Loucy (cell line): ENCODE results near the gene VWA3A.

Experiments
- H2AFZ ChIP-seq: fragments of 200-600 bp; sonication (generic); 2 replicates; pipeline ENCODE4 v1.6.0; 2016; ENCODE audit warnings: antibody characterized with exemption, mild to moderate bottlenecking, low read length, moderate library complexity
- H3F3A ChIP-seq: fragments of 200-600 bp; 2 replicates; pipeline ENCODE4 v1.6.0; 2016; ENCODE audit warnings: antibody characterized with exemption, low read depth, mild to moderate bottlenecking
- H3K27me3 ChIP-seq: fragments of 200-600 bp; sonication (generic); 2 replicates; pipeline ENCODE4 v1.6.1; 2014; ENCODE audit warnings: low read length, mild to moderate bottlenecking; ENCODE audit not compliant: insufficient read depth, poor library complexity, severe bottlenecking
- H3K36me3 ChIP-seq: fragments of 200-600 bp; sonication (generic); 2 replicates; pipeline ENCODE4 v1.6.1; 2016; ENCODE audit warnings: low read length; ENCODE audit not compliant: insufficient read depth
- H3K4me1 ChIP-seq: fragments of 200-600 bp; sonication (generic); 2 replicates; pipeline ENCODE4 v1.5.1; 2014; ENCODE audit warnings: low read length, mild to moderate bottlenecking; ENCODE audit not compliant: insufficient read depth, poor library complexity, severe bottlenecking
- H3K4me2 ChIP-seq: fragments of 200-600 bp; sonication (generic); 2 replicates; pipeline ENCODE4 v1.6.0; 2014; ENCODE audit warnings: antibody characterized with exemption, low read length, low read depth, mild to moderate bottlenecking; ENCODE audit not compliant: poor library complexity, severe bottlenecking
- H3K4me3 ChIP-seq: fragments of 200-600 bp; sonication (generic); 2 replicates; pipeline ENCODE4 v1.5.1; 2014; ENCODE audit warnings: low read length, mild to moderate bottlenecking, mixed read lengths; ENCODE audit not compliant: poor library complexity, severe bottlenecking
- H3K79me2 ChIP-seq: fragments of 200-600 bp; sonication (generic); 2 replicates; pipeline ENCODE4 v1.6.1; 2014; ENCODE audit warnings: low read length; ENCODE audit not compliant: insufficient read depth
- H3K9ac ChIP-seq: fragments of 200-600 bp; sonication (generic); 2 replicates; pipeline ENCODE4 v1.6.0; 2014; ENCODE audit warnings: mild to moderate bottlenecking, low read depth, low read length, moderate library complexity; ENCODE audit not compliant: poor library complexity, severe bottlenecking
- H3K9me2 ChIP-seq: fragments of 200-600 bp; sonication (generic); replicated peaks from 2 replicates; pipeline ENCODE4 v1.6.1; 2016; ENCODE audit warnings: low read depth, low read length, mixed read lengths
- H3K9me3 ChIP-seq: fragments of 200-600 bp; sonication (generic); 2 replicates; pipeline ENCODE4 v1.6.1; 2014; ENCODE audit warnings: mild to moderate bottlenecking, antibody characterized with exemption, low read length, low read depth; ENCODE audit not compliant: insufficient read depth
- H4K20me1 ChIP-seq: fragments of 200-600 bp; sonication (generic); 2 replicates; pipeline ENCODE4 v1.6.0; 2014; ENCODE audit warnings: antibody characterized with exemption, low read length, mild to moderate bottlenecking; ENCODE audit not compliant: insufficient read depth, poor library complexity, severe bottlenecking
- EZH2phosphoT487 ChIP-seq: fragments of 200-600 bp; IDR thresholded peaks from 2 replicates; pipeline ENCODE4 v1.6.1; 2018; ENCODE audit warnings: antibody characterized with exemption, mild to moderate bottlenecking, moderate library complexity, borderline replicate concordance
- TF ChIP-seq, protein P1 (sequence below): fragments of 200-600 bp; sonication (generic); conservative IDR thresholded peaks from 2 replicates; pipeline ENCODE4 v1.5.1; 2014; ENCODE audit warnings: mild to moderate bottlenecking, antibody characterized with exemption, low read length

VWA3A gene

DNA sequence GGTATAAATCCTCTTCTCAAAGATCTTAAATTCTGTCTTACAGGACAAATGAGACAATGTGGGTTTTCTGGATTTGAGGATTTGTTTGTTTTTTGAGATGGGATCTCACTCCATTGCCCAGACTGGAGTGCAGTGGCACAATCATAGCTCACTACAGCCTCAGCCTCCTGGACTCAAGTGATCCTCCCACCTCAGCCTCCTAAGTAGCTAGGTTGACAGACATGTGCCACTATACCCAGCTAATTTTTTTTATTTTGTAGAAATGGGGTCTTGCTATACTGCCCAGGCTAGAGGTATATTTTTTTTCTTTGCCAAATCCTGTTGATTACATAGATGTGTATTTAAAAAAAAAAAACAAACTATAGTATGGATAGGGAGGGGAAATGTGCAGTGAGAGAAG is 38.2 kb downstream of the VWA3A start:
- no peaks in the 10 kb centered on the region for H3K79me2 ChIP-seq
- no peak overlapping the region for H3K9ac ChIP-seq
- no peaks in the 10 kb centered on the region for H3K9me3 ChIP-seq
- H4K20me1 ChIP-seq = no peaks in the 10 kb centered on the region
- no peaks in the 10 kb centered on the region for H3F3A ChIP-seq
- no peak overlapping the region for H3K4me3 ChIP-seq
- H2AFZ ChIP-seq = no peak overlapping the region
- H3K4me2 ChIP-seq = no peak overlapping the region
- TF ChIP-seq EZH2phosphoT487 = no peak
- TF ChIP-seq, protein P1, sequence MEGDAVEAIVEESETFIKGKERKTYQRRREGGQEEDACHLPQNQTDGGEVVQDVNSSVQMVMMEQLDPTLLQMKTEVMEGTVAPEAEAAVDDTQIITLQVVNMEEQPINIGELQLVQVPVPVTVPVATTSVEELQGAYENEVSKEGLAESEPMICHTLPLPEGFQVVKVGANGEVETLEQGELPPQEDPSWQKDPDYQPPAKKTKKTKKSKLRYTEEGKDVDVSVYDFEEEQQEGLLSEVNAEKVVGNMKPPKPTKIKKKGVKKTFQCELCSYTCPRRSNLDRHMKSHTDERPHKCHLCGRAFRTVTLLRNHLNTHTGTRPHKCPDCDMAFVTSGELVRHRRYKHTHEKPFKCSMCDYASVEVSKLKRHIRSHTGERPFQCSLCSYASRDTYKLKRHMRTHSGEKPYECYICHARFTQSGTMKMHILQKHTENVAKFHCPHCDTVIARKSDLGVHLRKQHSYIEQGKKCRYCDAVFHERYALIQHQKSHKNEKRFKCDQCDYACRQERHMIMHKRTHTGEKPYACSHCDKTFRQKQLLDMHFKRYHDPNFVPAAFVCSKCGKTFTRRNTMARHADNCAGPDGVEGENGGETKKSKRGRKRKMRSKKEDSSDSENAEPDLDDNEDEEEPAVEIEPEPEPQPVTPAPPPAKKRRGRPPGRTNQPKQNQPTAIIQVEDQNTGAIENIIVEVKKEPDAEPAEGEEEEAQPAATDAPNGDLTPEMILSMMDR = no peak
- no peaks in the 10 kb centered on the region for H3K9me2 ChIP-seq
- H3K36me3 ChIP-seq = no peaks in the 10 kb centered on the region
- no peaks in the 10 kb centered on the region for H3K27me3 ChIP-seq
- H3K4me1 ChIP-seq = no peaks in the 10 kb centered on the region

DNA sequence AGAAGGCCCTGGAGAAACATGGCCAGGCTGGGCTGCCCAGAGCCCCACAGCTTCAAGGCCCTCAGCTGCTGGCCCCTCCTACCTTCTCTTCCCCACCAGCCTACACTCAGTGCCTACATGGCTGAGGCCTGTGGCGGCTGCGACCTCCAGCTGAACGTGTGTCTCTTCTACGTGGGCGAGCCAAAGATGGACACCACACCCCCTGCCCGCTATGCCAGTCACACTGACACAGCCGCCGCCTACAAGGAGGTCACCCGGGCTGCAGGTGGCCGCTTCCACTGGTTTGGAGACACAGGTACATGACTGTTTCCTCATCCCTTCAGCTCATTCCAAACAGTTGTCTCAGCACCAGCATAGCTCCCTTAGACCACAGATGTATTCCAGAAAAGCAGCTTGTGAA is 40.5 kb downstream of the VWA3A start:
- no peak overlapping the region for H3K9ac ChIP-seq
- peaks cover 13% of the 10 kb centered on the region for H3K4me1 ChIP-seq
- H2AFZ ChIP-seq = no peak overlapping the region
- H3K27me3 ChIP-seq = no peaks in the 10 kb centered on the region
- H3K79me2 ChIP-seq = no peaks in the 10 kb centered on the region
- H3K4me2 ChIP-seq = no peak overlapping the region
- H3K9me3 ChIP-seq = no peaks in the 10 kb centered on the region
- no peak overlapping the region for H3K4me3 ChIP-seq
- H3K36me3 ChIP-seq = no peaks in the 10 kb centered on the region
- H4K20me1 ChIP-seq = no peaks in the 10 kb centered on the region
- no peak for TF ChIP-seq EZH2phosphoT487
- TF ChIP-seq, protein P1 = no peak
- no peaks in the 10 kb centered on the region for H3F3A ChIP-seq
- H3K9me2 ChIP-seq = no peaks in the 10 kb centered on the region

DNA sequence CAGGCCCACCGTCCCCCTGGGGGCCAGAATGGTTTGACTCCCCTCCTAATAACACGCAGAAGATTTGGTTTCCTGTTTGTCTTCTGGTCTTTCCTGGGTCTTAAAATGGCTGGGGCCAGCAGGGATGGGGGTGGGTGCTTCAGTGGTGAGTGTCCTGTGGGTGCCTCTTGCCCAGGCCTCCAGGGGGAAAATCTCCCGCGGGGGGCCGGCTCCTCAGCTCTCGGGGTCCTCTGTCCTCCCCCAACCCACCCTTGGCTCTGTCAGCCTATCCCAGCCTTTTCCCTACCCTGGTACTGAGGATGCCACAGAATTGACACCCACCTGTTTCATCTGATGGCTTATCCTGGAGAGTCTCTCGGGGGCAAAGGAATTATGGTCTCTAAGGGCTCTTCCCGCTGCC is 46.1 kb downstream of the VWA3A start:
- Histone ChIP-seq H3K4me3 (no peak overlapping the region), H4K20me1 (no peaks in the 10 kb centered on the region), H3F3A (no peaks in the 10 kb centered on the region), H3K9ac (peak overlapping the region; percentile 21), H3K9me2 (no peaks in the 10 kb centered on the region), H2AFZ (no peak overlapping the region), H3K79me2 (no peaks in the 10 kb centered on the region), H3K36me3 (no peaks in the 10 kb centered on the region), H3K27me3 (no peaks in the 10 kb centered on the region), H3K4me1 (peaks cover 26% of the 10 kb centered on the region), H3K9me3 (no peaks in the 10 kb centered on the region), H3K4me2 (peak overlapping the region; percentile 56)
- TF ChIP-seq EZH2phosphoT487 = no peak
- TF ChIP-seq, protein P1 = no peak
